ENCODE data around the gene PRKCB.

Gene PRKCB

DNA sequence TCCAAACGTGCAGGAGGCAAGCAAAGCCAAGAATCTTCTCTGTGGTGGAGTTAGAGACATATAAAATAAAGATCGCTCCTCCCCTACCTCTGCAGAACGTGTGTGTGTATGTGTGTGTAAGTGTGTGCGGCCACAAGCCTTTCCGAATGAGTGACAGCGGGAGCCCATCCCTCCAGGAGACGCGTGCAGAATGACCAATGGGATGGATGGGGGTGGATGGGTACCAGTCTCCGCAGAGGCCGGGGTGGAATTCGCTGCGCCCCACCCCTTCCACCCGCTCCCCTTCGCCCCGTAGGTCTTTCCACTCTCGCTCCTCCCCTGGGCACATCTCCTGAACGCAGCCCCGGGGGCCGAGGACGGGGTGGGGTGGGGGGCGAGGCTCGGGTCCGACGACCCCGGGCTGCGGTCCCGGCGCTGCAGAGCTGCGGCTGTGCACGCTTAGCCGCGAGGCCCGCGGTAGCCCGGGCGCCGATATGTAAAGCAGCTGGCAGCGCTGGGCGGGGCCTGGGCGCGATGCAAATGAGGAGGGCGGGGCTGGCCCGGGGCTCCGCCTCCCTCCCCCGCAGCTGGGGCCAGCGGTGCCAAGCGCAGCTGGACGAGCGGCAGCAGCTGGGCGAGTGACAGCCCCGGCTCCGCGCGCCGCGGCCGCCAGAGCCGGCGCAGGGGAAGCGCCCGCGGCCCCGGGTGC, at the start of gene PRKCB:
PRKCB (plus strand) TSS at position 594 of the 688 bp plus-strand sequence.
- peak; percentile 40 to 77 for DNase-seq

DNA sequence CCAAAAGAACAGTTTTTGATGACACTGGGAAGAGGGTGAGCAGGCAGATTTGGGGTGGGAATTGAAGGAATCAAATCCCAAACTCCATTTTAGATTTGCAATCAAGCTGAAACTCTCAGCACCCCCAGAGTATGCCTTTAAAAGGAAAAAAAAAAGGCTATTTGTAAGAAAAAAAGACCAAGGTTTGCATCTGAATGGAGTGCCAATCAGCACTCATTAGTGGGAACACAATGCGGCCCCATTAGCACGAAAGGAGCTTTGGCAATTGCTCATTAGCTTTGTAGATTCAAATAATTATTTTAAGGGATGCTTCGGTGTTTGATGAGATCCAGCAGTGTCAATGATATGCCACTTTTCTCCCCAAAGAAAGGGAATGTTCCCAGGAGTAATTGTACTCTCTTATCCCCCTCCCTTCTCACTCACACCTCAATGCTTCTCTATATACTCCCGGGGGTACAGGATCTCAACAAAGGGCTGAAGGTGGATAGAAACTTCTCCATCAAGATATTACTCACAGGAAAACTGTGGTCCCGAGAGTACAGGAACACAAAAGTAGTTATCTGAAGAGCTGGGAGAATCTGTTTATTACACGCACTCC, 48.7 kb upstream of the PRKCB start:
- DNase-seq = no peak

DNA sequence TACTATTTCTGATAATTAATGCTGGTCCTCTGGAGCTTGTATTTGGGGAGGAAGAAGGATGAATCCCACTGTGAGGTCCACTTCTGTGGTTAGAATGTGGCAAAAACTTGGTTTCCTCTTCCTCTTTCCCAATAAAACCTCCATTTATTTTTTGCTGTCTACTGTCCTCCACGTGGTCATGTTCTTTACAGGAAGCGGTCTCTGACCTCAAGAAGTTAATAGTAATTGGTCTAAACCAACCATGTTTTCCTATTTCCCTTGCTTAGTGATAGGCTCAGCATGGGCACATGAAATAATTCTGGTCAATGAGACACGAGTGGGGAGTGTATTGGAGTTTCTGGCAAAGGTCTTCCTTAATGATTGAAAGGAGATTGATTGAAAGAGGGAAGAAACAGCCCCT, 47.1 kb upstream of the PRKCB start:
- no peak for DNase-seq

DNA sequence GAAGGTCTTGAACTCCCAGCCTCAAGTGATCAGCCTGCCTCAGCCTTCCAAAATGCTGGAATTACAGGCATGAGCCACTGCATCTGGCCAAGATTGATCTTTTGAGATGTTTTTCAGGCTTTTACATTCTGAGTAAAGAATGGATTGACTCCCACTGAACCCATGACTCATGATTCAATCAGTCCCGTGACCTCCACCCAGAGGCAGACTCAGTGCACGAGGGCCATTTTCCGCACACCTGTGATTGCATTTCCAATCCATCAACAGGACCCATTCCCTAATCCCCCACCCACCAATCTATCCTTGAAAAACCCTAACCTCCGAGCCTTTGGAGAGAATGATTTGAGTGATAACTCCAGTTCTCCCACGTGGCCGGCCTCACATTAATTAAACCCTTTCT, 40.4 kb upstream of the PRKCB start:
- DNase-seq = no peak

DNA sequence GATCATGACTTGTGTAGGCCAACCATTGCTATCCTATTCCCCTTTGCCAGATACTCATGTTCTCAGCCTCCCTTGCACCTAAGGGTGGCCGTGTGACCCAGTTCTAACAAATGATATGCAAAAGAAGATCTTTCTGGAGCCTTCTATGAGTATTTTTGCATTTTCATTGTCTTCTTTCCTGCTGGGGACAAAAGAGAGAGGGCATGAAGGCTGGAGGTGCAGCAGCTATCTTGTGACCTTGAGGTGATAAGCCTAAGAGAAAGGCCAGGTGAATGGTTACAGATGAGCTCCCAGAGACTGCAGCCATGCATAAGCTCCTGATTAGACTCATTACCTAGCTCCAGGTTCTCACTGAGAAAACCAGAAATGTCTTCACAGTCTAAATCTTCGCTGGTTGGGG, 38.8 kb upstream of the PRKCB start:
- no peak for DNase-seq

DNA sequence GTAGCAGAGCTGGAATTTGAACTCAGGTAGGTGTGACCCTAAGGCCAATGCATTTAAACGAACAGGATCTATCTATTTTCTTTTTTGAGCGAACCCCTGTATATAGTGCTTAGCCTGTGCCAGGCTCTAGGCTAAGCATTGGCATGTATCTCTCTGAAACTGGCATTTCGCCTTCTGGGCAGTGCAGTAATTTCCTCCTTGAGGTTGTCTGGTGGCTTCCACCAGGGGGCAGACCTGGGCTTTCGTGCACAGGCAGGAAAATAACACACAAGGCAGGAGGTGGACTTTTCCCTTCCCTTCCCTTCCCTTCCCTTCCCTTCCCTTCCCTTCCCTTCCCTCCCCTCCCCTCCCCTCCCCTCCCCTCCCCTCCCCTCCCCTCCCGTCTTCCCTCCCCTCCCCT, 34.4 kb upstream of the PRKCB start:
- DNase-seq = peak; percentile 27 to 57

DNA sequence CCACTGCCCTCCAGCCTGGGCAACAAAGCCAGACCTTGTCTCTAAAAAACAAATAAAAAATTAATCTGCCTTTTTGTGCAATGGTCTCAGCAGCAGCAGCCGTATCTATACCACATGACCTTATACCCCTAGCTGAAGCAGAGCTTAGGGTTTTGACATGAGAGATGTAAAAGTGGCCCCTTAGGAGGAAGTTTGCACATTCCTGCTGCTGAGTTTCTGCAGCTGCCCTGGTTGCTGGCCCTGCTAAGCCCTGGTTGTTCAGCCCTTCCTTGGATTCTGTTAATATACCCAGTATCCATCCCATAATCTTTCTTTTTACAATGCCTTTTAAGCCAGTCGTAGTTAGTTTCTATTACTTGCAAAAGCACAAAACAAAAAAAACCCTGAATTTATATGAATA, 33.0 kb upstream of the PRKCB start:
- no peak for DNase-seq

DNA sequence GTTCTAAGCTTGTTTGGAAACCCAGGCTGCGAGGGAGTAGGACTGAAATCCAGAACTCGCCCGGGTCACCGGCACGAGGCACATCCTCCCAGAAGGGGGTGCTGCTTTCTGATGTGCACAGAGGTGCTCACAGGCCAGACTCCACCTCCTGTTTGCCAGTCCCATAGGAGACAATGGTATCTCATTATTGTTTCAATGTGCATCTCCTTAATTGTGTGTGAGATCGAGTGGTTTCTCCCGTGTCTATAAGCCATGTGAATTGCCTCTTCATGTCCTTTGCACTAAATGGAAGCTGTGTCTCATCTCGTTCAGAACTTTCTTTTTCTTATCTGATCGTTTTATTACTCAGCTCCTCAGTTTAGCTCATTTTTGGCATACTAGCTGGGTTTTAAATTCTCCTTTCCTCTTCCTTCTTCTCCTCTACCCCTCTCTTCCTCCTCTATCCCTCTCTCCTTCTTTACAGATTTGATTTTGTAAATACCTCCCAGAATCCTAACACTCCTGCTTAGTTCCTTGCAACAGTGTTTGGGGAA, 32.1 kb upstream of the PRKCB start:
- DNase-seq = peak; percentile 14 to 40

DNA sequence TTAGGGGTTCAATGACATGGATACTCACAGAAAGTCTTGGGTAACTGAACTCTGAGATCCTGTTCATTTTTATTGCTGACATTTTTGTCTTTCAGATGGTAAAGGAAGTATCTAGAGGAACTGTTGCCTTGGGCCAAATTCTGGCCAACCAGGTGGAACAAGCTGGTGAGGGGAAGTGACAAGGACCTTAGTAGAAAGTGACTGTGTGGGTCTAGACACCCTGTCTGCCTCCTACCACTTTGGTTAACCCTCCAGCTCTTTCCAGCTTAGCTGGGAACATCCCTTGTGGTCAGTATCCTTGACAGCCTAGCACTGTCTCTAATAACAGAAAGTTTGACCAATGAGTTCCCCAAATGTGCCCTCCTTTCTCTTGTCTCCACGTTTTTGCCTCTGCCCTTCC, 28.8 kb upstream of the PRKCB start:
- peak; percentile 7 to 58 for DNase-seq

DNA sequence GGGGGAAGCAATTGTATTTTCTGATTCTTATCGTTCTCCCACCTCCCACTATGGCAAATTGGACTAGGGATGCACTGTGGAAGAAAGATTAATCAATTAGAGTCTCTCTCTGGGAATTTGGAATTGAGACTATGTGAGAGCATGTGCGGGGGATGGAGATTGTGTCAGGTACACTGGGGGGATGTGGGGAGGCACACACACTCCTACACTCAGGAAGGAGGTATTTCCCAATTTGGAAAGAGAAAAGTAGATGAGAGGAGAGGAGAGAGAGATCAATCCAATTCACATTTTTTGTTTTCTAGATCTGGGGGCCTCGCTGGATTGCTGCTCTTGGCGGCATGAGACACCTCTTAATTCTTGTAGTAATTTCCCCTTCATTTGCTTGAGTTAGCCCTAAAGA, 14.3 kb upstream of the PRKCB start:
- no peak for DNase-seq

DNA sequence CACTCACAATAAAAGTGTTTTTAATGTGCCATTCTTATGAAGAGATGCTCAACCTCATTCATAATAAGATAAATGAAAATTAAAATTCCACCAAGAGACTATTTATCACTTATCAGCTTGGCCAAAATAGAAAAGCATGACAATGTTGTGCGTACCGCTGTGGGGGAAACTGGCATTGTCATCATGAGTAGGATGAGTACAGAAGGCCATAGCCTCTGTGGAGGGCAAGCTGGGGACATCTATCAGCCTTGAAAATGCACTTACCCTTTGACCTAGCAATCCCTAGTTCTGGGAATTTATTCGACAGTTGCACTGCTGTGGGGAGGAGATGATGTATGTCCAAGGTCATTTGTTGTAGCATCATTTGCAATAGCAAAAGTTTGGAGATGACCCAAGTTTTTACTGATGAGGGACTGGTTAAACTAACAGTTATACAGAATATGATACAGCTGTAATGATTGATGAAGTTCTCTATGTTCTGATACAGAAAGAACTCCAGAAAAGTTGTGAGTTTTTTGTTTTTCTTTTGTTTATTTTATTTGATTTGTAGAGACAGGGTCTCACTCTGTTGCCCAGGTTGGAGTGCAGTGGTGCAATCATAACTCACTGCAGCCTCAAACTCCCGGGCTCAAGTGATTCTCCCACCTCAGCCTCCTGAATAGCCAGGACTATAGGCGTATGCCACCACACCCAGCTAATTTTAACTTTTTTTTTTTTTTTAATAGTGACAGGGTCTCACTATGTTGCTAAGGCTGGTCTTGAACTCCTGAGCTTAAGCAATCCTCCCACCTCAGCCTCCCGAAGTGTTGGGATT, 13.7 kb upstream of the PRKCB start:
- no peak for DNase-seq

DNA sequence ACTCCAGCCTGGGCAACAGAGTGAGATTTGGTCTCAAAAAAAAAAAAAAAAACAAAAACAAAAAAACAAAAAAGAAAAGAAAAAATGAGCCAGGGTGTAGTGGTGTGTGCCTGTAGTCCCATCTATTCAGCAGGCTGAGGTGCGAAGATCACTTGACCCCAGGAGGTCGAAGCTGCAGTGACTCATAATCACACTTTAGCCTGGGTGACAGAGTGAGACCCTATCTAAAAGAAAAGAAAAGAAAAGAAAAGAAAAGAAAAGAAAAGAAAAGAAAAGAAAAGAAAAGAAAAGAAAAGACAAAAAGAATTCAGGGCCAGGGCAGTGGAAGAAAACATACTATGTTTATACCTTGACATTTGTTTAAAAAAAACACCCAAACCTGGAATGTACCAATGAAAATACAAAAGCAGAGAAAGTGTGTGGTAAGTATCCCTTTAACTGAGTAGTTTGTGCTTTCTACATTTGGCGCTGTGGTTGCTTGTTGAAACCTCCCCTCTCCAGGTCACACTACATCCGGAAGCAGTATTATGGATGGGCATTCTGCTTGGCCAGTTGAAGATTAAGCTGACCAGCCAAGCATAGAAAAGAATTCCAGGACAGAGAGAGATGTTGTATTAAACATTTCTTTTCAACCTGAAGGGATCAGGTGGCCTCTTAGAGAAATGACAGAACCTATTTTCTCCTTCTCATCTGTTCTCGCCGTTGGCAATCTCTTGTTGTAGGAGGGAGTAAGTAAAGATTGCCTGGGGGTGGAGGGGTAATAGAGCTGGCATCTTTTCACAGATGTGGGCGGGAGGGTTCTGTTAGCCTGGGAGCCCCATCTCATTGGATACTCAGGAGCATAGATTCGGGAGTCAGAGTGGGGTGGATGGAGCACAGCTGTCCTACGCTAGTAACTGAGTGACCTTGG, 12.1 kb upstream of the PRKCB start:
- DNase-seq = no peak

DNA sequence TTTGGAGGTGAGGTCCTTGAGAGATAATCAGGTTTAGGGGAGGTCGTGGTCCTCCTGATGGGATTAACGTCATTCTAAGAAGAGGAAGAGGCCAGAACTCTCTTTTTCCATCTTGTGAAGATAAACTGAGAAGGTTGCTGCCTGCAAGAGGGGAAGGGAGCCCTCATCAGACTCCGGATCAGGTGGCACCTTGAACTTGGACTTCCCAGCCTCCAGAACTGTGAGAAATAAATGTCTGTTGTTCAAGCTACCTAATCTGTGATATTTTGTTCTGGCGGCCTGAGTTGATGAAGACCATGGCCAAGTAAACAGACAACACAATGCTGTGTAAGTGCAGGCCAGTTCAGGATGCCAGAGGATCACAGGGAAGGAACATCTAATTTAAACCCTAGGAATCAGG, 10.9 kb upstream of the PRKCB start:
- DNase-seq = no peak

DNA sequence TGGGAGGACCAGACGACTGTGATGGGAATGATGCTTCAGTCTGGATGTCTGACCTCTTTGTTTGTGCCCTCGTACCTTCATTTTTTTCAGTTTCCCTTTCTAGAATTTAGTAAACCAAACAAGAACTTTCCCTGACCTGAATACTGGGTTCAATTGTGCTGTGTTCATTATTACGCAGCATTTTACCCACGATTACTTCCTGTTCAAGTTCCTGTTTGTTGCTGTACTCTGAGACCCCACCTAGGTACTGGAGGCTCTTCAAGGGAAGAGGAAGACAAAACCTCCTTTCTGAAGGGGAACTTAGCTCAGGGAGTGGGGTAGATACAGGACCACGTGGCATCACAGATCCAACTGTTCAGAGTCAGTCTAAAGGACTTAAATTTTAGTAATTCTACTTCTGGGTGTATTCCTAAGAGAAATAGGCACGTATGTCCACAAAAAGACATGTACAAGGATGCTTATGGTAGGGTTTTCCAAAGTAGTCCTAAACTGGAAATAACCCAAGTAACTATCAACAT, 9.2 kb upstream of the PRKCB start:
- DNase-seq = peak in 1 of 2 donors; percentile 77

DNA sequence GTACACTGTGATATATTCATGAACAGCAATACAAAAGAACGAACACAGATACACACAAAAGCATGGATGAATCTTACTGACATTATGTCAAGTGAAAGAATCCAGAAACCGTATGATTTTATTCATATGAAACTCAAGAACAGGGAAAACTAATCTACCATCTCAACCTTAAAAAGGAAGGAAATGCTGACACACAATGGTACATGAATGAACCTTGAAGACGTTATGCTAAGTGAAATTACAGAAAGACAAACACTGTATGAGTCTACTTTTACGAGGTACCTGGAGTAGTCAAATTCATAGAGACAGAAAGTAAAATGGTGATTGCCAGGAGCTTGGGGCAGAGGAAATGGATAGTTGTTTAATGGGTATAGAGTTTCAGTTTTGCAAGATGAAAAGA, 8.7 kb upstream of the PRKCB start:
- DNase-seq = peak in 1 of 2 donors; percentile 50

DNA sequence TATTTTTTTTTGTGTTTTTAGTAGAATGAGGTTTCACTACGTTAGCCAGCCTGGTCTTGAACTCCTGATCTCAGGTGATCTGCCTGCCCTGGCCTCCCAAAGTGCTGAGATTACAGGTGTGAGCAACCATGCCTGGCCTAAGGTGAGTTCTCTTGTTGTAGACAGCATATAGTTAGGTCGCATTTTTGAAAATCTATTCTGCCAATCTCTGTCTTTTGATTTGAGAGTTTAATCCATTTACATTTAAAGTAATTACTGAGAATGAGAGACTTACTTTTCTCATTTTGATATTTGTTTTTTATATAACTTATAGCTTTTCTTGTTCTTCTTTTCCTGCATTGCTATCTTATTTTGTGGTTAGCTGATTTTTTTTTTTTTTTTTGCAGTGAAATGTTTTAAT, 6.3 kb upstream of the PRKCB start:
- DNase-seq = no peak

DNA sequence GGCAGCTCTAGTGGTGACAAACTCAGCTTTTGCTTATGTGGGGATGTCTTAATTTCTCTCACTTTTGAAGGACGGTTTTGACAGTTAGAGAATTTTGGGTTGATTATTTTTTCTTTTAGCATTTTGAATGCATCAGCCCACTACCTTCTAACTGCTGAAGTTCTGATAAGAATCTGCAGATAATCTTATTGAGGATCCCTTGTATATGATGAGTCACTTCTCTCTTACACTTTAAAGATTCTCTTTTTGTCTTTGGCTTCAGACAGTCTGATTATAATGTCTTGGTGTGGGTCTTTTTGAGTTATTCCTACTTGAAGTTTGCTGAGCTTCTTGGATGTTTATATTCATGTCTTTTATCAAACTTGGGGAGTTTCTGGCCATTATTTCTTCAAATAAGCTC, 5.5 kb upstream of the PRKCB start:
- no peak for DNase-seq

DNA sequence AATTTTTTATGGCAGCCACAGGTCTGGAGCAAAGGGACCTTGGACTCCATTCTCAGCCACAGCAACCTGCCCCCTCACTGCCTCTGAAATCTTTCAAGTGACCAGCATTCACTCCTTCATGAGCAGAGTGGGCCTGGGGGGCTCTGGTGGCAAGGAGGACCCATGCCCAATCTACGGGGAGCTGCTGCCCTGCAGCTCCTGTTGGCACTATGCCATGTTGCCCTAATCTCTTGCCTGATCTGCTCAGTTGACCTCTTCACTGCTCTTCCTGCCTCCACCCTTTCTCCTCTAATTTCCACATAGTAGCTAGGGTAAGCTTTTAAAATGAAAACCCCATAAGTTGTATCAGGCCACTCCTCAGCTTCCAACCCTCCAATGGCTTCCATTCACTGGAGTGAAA, 2.9 kb upstream of the PRKCB start:
- no peak for DNase-seq

DNA sequence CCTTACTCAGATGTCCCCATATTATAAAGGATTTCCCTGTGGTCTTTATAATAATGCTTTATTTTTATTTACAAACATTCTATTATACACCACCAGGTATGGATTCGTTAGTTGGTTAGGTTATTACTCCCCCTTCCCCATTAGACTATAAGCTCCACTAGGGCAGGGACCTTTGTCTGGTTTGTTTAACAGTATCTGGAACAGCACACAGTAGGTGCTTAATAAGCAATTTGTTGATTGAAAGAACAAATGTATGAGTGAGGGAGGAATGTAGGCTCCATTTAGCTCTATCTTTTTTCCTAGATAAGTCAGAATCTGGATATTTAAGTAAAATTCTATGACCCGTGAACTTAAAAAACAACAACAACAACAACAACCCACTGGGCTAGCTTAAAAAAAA, 2.3 kb upstream of the PRKCB start:
- no peak for DNase-seq

DNA sequence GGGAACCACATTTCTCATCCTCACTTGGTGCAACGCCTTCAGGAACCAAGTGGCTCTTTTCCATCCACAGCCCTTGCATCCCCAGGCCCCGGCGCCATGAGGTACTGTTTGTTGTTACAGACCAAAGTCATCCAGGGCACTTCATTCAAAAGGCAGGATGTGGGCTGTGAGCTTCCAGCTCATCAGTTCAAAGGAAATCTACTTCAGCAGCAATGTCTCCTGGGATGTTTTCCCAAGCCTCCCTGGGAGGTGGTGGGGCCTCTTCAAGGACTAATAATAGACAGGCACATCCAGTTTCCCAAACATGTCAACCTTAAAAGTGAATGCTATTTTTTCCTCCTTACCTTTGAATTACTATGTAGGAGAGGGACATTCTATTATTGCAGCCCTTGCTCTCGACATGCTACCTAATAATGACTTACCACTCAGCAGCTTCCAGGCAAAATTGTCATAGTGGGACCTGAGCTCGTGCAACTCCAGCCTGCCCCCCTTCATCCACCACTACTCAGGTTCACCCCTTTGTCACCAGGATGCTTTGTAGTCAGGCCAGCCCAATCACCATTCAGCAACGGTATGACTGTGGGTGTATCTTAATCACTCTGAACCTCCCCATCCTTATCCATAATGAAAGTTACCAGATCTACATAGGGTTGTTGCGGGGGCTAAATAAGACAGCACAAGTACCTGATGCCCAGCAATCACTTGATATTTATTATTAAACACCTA, 1.7 kb upstream of the PRKCB start:
- no peak for DNase-seq

DNA sequence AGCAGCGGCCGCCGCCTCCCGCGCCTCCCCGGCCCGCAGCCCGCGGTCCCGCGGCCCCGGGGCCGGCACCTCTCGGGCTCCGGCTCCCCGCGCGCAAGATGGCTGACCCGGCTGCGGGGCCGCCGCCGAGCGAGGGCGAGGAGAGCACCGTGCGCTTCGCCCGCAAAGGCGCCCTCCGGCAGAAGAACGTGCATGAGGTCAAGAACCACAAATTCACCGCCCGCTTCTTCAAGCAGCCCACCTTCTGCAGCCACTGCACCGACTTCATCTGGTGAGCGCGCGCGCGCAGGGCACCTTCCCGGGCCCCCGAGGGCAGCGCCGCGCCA, 258 bp downstream of the PRKCB start:
- peak in 1 of 2 donors; percentile 60 for DNase-seq
